DMS153 (cell line): ENCODE results near the gene SCARF2.
"Not testable (repeated sequence)": the region's sequence is repeated elsewhere in the genome, so short reads cannot be mapped to it uniquely, and the experiment has no call there.

ENCODE experiments used
- DNase-seq: peaks from one replicate; lab custom pipeline; 2025; lab: John Stamatoyannopoulos, UW

The SCARF2 gene

GRCh38 chr22:20463324-20464095 lies 25.9 kb upstream of the SCARF2 start:
- DNase-seq, result no peak

GRCh38 chr22:20459862-20460261 lies 22.2 kb upstream of the SCARF2 start:
- DNase-seq, result no peak

- no peak for DNase-seq
Observed at GRCh38 chr22:20459152-20459542, 21.5 kb upstream of the SCARF2 start.

GRCh38 chr22:20458530-20459151 lies 21.0 kb upstream of the SCARF2 start:
- DNase-seq, result no peak

GRCh38 chr22:20457506-20458240 lies 20.0 kb upstream of the SCARF2 start:
- DNase-seq, result no peak

- no peak for DNase-seq
Observed at GRCh38 chr22:20456722-20457076, 19.1 kb upstream of the SCARF2 start.

- DNase-seq, result peak; percentile 67
Observed at GRCh38 chr22:20456064-20456721, 18.6 kb upstream of the SCARF2 start.

GRCh38 chr22:20455709-20456063 lies 18.1 kb upstream of the SCARF2 start:
- DNase-seq, result no peak

GRCh38 chr22:20453222-20453621 lies 15.6 kb upstream of the SCARF2 start:
- no peak for DNase-seq

GRCh38 chr22:20451920-20452319 lies 14.3 kb upstream of the SCARF2 start:
- DNase-seq, result no peak

GRCh38 chr22:20451129-20451778 lies 13.6 kb upstream of the SCARF2 start:
- not testable (repeated sequence) for DNase-seq

- DNase-seq, result no peak
Observed at GRCh38 chr22:20450551-20450906, 12.9 kb upstream of the SCARF2 start.

- no peak for DNase-seq
Observed at GRCh38 chr22:20449819-20450550, 12.4 kb upstream of the SCARF2 start.

GRCh38 chr22:20448630-20449029 lies 11.0 kb upstream of the SCARF2 start:
- no peak for DNase-seq

GRCh38 chr22:20446383-20446970 lies 8.9 kb upstream of the SCARF2 start:
- no peak for DNase-seq

- DNase-seq, result no peak
Observed at GRCh38 chr22:20444325-20444724, 6.7 kb upstream of the SCARF2 start.

GRCh38 chr22:20442485-20443284 lies 5.1 kb upstream of the SCARF2 start:
- DNase-seq, result no peak

GRCh38 chr22:20441631-20442484 lies 4.2 kb upstream of the SCARF2 start:
- no peak for DNase-seq
